GM11168 (cell line): ENCODE data around the gene UPB1.

Source experiments
- in situ Hi-C: fragments of 300-500 bp; cut with MboI; formaldehyde crosslinking; loops from one replicate; pipeline ENCODE4 v1.12.0; 2022; ENCODE audit warnings: low sequenced_read_pairs; ENCODE audit not compliant: unreplicated experiment

Gene UPB1

DNA sequence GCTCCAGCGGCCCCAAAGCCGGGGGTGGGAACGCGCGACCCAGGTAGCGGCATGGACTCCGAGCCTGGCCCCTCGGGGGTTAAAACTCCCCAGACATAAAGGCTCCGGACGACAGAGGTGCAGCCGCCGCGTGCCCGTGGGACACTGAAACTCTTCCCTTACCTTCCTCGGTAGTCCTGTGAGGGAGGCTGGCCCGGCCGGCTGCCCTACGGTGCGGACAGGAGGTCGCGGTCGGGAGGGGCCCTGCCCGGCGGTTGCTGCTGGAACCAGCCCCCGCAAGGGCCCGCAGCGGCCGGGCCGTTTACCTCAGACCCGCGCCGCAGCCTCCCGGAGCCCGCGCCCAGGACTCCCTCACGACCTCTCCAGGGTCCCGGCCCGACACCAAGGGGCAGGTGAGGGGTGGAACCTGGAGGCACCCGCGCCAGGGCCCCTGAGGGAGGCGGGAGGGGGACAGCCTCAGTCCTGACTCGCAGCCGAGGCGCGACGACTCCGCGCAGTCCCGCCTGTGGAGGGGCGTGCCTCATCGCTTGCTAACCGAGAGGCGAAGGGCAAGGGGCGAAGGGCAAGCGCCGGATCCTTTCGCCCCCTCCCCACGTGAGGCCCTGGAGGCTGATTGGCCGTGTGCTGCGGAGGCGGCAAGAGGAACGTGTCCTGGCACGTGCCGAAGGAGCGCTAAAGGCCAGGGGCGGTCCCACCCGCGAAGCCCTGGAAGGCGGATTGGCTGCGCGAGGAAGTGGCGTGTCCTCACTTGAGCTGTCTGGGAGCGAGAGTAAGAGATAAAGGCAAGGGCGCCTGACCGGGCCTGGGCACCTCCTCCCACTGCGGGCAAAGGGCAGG, at the start of gene UPB1:
Gene UPB1 (plus strand): TSS at position 805 of the 837 bp plus-strand sequence. CDS start 72 bp downstream, outside the sequence.
- in situ Hi-C loops, result no loop called here

DNA sequence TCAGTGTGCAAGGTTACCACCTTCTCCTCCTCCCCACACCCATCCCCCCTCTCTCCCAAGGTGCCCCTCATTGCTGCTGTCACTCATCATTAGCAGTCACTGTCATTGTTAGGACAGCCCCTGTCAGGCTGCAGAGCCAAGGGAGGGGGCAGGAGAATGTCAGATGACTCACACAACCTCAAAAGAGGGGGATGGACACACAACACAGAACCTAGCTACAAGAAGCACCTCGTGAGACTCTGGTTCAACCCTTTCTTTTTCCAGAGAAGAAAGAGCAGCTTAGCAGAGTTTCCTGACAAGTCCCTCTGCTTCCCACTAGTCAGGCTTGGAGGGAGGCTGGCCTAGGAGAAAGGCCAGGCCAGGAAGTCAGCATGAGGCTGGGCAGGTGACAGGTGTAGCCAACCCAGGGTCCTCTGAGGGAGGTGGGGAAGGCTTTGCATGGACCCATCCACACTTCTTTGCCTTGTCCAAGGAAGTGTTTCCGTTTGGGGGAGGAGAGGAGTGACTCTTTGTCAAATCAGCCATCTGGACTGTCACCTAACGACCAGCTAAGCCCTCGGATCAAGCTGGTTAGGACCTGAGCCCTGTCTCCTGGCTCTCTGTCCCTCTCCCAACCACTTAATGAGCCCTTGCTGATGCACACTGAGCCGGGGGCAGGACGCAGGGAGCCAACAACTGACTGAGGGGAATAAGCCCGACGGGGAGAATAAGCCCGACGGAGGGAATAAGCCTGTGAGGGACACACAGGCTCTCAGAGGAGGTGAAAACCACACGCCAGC, 49.5 kb upstream of the UPB1 start:
- in situ Hi-C loops, result no loop called here

DNA sequence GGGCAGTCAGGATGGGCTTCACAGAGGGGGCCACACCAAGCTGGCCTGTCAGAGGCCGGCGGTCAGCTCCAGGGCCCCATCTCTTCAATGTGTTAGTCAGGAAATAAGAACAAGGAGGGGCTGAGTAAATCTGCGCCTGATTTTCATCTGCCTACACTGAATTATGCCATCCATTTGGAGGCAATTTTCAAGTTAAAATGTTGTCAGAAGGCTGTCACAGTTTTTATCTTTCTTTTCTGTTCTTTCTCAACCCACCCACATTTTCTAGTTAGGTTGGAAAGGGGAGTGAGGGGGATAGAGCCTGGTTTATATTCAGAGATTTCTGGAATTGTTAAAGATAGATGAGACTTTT, 48.9 kb upstream of the UPB1 start:
- in situ Hi-C loops, result no loop called here

DNA sequence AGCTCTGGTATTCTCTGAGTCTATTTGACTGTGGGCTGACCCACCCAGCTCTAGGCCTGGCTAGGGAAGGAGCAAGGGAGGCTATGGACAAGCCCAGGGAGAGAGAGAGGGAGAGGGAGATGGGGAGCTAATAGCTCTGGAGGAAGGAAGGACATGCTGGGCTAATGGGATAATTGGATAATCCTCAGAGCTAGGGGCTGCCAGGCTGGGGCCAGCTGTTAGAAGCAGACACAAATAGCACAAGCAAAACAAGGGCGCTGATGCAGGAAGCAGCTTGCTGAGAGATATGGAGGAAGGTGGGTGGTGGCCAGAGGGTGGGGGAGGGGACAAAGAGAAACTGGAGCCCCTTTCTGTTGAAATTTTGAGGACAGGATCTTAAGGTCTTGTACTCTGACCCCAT, 44.5 kb upstream of the UPB1 start:
- in situ Hi-C loops, result no loop called here

DNA sequence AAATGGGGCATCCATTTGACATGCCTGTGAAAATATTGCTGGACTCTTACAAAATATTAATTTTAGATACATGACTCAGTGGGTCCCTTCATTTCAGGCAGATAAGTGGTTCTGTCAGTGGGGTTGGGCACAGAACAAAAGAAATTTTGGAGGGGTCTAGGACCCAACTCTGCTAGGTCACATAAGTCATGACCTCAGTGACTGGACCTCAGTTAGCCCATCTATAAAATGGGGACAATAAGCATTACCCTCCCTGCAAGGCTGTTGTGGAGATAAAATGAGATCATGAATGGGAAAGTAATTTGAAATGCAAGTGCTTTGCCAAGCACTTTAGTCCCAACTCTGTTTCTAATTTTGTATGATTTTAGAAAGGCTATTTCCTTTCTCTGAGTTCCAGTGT, 44.0 kb upstream of the UPB1 start:
- in situ Hi-C loops, result no loop called here

DNA sequence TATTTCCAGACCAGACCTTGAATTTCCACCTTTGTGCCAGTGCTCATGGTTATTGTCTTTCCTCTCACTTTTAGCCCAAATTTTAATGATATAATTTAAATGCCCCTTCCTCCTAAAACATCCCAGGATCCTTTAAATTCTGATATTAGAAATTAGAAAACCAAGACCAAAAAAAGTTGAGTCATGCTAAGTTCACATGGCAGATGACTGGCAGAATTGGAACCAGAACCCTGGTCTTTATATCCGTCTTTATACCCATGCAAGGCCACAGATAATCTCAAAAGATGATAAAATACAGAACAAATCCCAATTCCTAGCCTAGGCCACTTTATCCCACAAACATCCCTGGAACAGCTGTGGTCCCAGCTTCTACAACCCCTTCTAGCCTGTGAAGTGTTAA, 41.3 kb upstream of the UPB1 start:
- in situ Hi-C loops, result no loop called here

DNA sequence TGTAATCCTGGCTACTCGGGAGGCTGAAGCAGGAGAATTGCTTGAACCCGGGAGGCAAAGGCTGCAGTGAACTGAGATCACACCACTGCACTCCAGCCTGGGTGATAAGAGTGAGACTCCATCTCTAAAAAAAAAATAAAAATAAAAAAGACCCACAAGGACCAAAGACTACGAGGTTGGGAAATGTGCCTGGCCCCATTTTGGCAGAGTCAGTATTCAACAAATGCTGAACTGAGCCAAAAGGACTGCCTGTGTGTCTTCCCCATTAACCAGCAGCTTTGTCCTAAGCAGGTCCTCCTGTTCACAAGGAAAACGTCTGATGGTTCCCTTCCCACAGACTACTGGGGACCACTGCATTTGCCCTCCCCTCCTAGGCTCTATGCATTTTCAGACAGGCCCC, 40.1 kb upstream of the UPB1 start:
- in situ Hi-C loops, result no loop called here

DNA sequence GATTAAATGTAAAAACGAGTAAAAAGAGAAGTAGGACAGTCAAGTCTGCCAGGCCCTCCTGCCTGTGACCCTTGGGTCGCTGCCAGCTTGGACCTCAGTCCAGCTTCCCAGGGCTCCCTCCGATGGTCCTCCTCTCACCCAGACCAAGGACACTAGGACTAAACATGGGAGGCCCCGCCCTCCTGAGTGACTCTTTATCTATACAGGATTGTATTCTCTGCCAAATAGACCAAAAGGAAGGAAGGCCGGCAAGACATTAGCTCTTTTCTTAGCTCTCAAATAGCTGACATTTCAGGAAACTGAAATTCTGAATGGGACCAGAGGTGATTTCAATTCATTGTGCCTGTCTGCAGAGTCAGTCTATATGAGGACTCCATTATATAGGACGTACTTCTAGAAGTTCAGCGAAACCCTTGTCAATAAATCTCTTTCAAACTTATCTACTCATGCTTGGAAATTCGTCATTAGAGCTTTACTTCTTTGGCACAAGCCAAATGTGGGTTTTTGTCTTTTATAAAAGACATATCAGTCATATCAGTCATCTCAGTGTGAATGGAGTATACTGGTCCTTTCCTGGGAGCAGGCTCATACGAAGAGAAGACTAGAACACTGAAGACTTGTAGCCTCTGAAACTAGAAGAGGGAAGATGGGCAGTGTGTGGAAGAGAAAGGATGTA, 39.2 kb upstream of the UPB1 start:
- in situ Hi-C loops, result no loop called here

DNA sequence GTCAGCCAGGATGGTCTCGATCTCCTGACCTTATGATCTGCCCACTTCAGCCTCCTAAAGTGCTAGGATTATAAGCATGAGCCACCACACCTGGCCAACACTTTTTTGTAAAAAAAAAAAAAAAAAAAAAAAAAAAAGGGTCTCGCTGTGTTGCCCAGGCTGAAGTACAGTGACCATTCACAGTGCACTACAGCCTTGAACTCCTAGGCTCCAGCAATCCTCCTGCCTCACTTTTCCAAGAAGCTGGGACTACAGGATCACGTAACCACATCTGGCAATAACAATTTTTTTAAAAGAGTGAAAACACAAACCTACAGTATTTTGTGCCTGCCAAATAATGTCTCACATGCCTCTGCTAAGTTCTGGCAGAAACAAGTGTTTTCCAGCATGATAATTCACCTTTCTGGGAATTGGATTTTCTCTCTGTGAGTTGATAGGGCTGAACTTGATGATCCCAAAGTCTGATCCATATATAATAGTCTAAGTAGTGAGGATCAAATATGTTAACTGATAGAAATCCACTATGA, 37.2 kb upstream of the UPB1 start:
- in situ Hi-C loops, result no loop called here

DNA sequence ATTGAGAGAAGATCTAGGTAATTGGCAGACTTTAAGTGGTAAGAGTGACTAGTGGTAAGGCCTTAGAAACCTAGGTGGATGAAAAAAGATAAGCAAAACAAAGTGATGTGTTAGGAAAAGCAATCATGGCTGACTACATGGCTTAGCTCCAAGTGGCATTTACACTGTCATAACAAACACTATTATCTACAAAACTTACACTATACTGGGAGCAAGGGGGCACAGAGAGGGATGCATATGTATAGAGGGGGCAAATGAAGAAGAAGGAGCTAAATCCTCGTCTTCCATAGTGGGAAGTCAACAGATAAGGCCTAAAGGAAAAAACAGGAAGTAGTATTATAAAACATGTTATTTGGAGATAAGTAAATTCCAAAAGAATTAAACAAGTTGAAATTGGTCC, 35.2 kb upstream of the UPB1 start:
- in situ Hi-C loops, result no loop called here

DNA sequence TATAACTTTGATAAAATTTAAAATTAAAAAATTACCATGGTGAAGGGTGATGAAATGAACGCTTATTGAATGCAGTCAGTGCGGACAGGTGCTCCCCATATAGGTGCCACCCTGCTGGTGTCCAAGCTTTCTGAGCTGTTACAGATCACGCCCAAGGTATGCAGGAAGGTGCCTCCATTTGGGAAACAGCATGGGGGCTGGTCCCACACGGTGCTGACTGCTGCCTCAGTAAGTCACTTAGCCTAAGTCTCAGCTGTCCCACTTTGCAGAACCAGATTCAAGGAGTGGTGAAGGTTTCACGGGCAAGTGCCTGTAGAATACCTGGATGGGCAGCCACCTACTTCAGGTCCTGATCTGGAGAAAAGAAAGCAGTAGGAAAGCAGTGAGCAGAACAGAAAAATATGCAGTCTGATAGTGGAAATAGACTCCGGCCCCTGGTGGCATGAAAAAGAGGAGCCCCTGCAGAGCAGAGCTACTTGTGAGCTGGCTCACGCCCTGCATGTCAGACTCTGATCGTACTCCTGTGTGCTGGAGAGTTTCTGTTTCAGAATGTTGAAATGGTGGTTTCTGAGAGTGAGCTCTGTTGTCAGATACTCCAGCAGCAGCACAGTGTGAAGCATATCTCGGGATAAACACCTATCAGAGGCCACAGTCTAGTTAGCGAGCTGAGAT, 34.6 kb upstream of the UPB1 start:
- in situ Hi-C loops, result no loop called here

DNA sequence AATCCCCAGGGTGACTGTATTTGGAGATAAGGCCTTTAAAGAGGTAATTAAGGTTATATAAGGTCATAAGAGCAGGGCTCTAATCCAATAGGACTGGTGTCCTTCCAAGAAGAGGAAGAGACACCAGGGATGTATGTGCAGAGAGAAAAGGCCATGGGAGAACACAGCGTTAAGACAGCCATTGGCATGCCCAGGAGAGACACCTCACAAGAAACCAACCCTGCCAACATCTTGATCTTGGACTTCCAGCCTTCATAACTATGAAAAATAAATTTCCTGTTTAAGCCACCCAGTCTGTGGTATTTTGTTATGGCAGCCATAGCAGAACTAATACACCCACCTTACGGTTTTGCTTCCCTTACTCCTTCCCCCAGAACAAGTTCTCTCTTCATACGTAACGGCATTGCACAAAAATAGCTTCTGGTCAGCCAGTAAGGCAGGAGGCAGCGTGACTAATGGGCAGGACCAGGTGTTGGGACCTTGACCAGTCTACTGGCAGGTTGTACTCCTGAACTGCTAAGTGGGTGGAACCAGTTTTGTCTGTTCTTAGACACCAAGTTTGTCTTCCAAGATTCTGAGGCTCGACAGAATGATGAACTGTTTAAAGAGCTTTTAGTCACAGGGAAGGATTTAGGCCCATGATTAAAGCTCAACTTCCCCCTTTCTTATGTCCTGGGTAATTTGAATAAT, 31.9 kb upstream of the UPB1 start:
- in situ Hi-C loops, result no loop called here

DNA sequence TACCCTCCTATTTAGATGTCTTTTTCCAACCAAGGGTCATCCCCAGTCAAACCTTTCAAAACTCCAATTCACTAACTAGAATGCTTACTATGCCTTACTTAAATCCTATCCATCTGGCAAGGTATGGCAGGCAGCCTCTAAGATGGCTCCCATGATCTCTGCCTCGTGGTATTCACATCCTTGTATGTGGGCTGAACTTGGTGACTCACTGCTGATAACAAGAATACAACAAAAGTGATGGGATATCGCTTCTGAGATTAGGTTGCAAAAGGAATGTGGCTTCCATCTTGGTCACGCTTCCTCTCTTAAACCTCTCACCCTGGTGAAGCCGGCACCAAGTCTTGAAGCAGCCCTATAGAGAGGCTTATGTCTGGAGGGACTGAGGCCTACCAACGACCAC, 29.6 kb upstream of the UPB1 start:
- in situ Hi-C loops, result no loop called here

DNA sequence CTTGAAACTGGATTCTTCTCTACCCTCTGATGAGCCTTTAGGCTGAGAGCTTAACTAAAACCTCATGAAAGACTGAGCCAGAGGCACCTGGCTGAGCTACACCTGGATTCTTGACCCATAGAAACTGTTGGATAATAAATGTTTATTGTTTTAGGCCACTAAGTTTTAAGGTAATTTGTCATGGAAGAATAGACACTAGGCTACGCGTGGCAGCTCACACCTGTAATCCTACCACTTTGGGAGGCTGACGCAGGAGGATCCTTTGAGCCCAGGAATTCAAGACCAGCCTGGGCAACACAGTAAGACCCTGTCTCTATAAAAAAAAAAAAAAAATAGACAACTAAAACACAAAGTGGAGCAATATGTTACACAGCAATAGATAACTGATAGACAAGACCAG, 29.2 kb upstream of the UPB1 start:
- in situ Hi-C loops, result no loop called here

DNA sequence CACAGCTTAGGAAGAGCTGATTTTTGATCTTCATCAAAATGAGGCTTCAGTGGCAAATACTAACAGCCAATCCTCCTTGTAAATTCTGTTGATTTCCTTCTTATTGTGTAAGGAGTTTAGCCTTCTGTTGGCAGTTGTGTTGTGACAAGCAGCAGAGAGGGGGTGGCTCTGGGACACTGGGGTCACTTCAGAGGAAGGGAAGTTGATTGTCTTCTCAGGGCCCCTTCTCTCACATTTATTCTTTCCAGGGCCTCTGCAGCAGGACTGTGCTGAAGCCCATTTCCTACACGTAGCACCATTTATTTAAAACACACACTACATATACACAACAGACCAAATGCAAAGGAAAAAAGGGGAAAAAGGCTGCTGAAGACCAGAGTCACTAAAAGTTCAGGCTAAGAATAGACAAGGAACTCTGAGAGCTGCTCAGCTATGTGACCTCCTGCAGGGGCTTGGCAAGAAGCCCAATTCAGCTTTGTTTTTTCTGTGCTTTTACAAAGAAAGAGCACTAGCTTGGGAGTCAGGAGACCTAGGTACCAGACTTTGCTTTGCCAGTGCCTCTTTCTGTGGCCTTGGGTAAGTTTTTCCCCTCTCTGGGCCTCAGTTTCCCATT, 28.3 kb upstream of the UPB1 start:
- in situ Hi-C loops, result no loop called here

DNA sequence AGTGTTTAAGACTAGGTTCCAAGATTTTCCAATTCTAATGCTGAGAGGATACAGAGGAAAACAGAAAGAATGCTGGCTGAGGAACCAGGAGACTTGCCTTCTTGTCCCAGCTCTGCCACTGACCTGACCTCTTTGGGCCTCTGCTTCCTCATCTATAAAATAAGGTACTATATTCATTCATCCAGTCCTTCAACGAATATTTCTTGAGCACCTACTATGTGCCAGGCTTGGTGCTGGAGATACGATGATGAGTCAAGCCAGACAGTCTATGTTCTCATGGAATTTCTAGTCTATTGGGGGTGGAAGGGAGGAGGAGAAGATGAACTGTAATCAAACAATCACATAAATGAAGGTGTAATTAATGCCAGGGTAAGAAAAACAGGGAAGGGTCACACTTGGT, 27.8 kb upstream of the UPB1 start:
- in situ Hi-C loops, result no loop called here

DNA sequence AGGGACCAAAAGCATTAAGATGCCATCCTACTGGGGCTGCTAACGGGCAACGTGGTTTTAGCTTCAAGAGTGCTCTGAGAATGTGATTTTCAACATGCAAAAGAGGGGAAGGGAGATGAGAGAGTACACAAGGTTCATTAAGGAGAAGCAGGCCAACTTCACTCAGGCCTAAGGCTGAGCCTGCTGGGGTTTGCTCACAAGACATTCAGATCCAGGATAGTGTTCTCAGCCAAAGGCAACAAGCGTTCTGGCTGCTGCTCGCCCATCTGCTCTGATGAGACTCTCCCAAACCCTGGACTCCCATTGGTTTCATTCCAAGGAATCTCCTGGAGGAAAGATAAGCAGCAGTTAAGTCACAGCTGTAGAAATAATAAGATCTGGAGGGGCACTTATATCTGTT, 23.6 kb upstream of the UPB1 start:
- in situ Hi-C loops, result no loop called here

DNA sequence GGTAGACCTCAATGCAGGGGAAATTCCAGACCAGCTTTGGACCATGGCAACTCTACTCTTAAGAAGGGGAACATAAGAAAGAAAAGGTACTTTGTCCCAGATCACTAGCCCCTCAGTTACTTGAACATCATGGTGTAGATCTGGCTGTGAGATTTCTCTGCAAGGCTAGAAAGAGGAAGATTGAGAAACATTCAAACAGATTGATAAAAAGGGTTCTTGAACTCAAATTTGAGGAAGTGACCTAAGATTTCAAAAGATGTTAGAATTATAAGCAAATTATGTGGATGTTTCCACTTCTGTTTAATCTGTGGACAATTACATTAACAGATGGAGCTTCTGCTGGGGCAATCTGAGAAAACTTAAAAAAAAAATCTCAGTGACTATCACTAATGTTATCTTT, 21.8 kb upstream of the UPB1 start:
- in situ Hi-C loops, result no loop called here

DNA sequence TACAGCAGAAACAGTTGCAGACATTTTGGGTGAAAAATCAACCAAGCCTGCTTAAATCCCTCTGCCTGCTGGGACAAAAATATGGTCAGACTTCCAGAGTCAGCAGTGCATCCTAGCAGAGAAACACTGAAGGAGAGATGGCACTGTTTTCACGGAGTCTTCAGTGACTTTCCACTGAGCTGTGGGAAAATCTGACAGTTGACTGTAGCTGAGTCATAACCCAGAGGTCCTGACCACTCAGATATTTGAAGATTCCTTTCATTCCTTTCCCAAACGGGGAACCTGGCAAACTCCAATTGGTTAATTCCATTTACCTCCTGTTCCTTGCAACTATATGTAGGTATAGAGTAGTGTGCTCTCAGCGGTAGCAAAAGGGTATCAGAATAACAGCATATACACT, 20.9 kb upstream of the UPB1 start:
- in situ Hi-C loops, result no loop called here
